Measurements from ENCODE around the gene ARID1B. TPM values are rescaled to one million over a fixed set of nuclear protein-coding genes. Genes with fewer than 3 reads are reported as not detected.

Gene ARID1B
- total and polyA plus RNA-seq, 2 experiments from 2014 or later: 32.9 to 67.0 TPM

GRCh38 chr6:157196391-157196790 is 419.2 kb downstream of the ARID1B start:
- Histone ChIP-seq H4K20me1 (ENCODE audit: insufficient read depth, poor library complexity, severe bottlenecking) (no peaks in the 10 kb centered on the region), H3K27ac (no peak overlapping the region), H3K4me3 (no peak overlapping the region), H3K9me3 (ENCODE audit: low read depth) (no peaks in the 10 kb centered on the region), H2AFZ (no peak overlapping the region), H3K79me2 (peaks cover 6% of the 10 kb centered on the region), H3K36me3 (replicated peaks; ENCODE audit: insufficient read depth, low read depth) (no peaks in the 10 kb centered on the region), H3K4me2 (no peak overlapping the region), H3K4me1 (ENCODE audit: insufficient read depth) (peaks cover 3% of the 10 kb centered on the region), H3K9me2 (replicated peaks; ENCODE audit: insufficient read depth) (no peaks in the 10 kb centered on the region), H3K27me3 (no peaks in the 10 kb centered on the region)
- WGBS (ENCODE audit: low lambda C conversion rate, missing lambda C conversion rate): 95% methylated on average over 6 of the region's 6 CpGs
- no peak for TF ChIP-seq EZH2phosphoT487 (IDR thresholded peaks at IDR 0.05; ENCODE audit: low read depth, severe bottlenecking, unreplicated experiment)
- no peak for TF ChIP-seq EZH2 (IDR thresholded peaks at IDR 0.05; ENCODE audit: borderline replicate concordance)
- TF ChIP-seq CTCF (IDR thresholded peaks at IDR 0.05; ENCODE audit: poor library complexity): no peak
- no peak for DNase-seq (ENCODE audit: low spot score)

- peak overlapping the region; percentile 25 for H3K27ac ChIP-seq
- H3K9me2 ChIP-seq (replicated peaks; ENCODE audit: insufficient read depth): no peaks in the 10 kb centered on the region
- H3K4me2 ChIP-seq: no peak overlapping the region
- H3K27me3 ChIP-seq: no peaks in the 10 kb centered on the region
- peak; percentile 39 for DNase-seq (ENCODE audit: low spot score)
- H3K9me3 ChIP-seq (ENCODE audit: low read depth): no peaks in the 10 kb centered on the region
- no peaks in the 10 kb centered on the region for H3K79me2 ChIP-seq
- no peak overlapping the region for H2AFZ ChIP-seq
- no peaks in the 10 kb centered on the region for H4K20me1 ChIP-seq (ENCODE audit: insufficient read depth, poor library complexity, severe bottlenecking)
- TF ChIP-seq CTCF (IDR thresholded peaks at IDR 0.05; ENCODE audit: poor library complexity): no peak
- no peak for TF ChIP-seq EZH2phosphoT487 (IDR thresholded peaks at IDR 0.05; ENCODE audit: low read depth, severe bottlenecking, unreplicated experiment)
- no peak for TF ChIP-seq EZH2 (IDR thresholded peaks at IDR 0.05; ENCODE audit: borderline replicate concordance)
- no peak overlapping the region for H3K4me3 ChIP-seq
- peaks cover 3% of the 10 kb centered on the region for H3K4me1 ChIP-seq (ENCODE audit: insufficient read depth)
- 84% methylated on average over 15 of the region's 15 CpGs for WGBS (ENCODE audit: low lambda C conversion rate, missing lambda C conversion rate)
- no peaks in the 10 kb centered on the region for H3K36me3 ChIP-seq (replicated peaks; ENCODE audit: insufficient read depth, low read depth)
Observed at GRCh38 chr6:157198425-157199279, 421.5 kb downstream of the ARID1B start.

- no peak for DNase-seq (ENCODE audit: low spot score)
- H4K20me1 ChIP-seq (ENCODE audit: insufficient read depth, poor library complexity, severe bottlenecking): no peaks in the 10 kb centered on the region
- H3K27ac ChIP-seq: no peak overlapping the region
- H3K4me1 ChIP-seq (ENCODE audit: insufficient read depth): peaks cover 3% of the 10 kb centered on the region
- no peaks in the 10 kb centered on the region for H3K79me2 ChIP-seq
- no peak overlapping the region for H2AFZ ChIP-seq
- 94% methylated on average over 10 of the region's 10 CpGs for WGBS (ENCODE audit: low lambda C conversion rate, missing lambda C conversion rate)
- no peaks in the 10 kb centered on the region for H3K9me2 ChIP-seq (replicated peaks; ENCODE audit: insufficient read depth)
- H3K9me3 ChIP-seq (ENCODE audit: low read depth): no peaks in the 10 kb centered on the region
- no peak overlapping the region for H3K4me2 ChIP-seq
- TF ChIP-seq EZH2 (IDR thresholded peaks at IDR 0.05; ENCODE audit: borderline replicate concordance) (no peak), CTCF (IDR thresholded peaks at IDR 0.05; ENCODE audit: poor library complexity) (no peak), EZH2phosphoT487 (IDR thresholded peaks at IDR 0.05; ENCODE audit: low read depth, severe bottlenecking, unreplicated experiment) (no peak)
- no peaks in the 10 kb centered on the region for H3K36me3 ChIP-seq (replicated peaks; ENCODE audit: insufficient read depth, low read depth)
- H3K4me3 ChIP-seq: no peak overlapping the region
- no peaks in the 10 kb centered on the region for H3K27me3 ChIP-seq
Observed at GRCh38 chr6:157200117-157200516, 422.9 kb downstream of the ARID1B start.
